DMS153 treated with DMSO at 0.1 percent for 48 hours (cell line): ENCODE measurements around the gene UNC13A.

ENCODE experiments used
- DNase-seq: peaks from one replicate; lab custom pipeline; 2025; ENCODE audit not compliant: unreplicated experiment; lab: John Stamatoyannopoulos, UW

Gene UNC13A

GRCh38 chr19:17626456-17627015 lies 61.6 kb downstream of the UNC13A start:
- DNase-seq, result no peak

GRCh38 chr19:17625980-17626379 lies 62.2 kb downstream of the UNC13A start:
- DNase-seq, result no peak

DNA sequence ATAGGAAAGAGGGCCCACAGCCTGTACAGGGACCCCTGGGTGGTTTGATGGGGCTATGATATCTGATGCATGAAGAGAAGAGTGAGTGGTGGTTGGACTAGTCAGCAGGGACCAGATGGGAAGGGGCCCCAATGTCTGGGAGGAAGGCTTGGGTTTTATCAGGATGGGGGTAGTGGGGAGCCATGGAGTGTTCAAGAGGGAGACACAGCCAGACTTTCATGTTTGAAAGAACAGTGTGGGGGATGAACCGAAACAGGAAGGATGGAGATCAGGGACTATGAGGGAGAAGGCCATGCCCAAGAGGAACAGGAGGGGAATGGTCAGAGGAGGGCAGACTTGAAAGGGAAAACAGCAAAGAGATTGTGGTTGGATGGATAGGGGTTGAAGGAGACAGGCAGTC lies 63.1 kb downstream of the UNC13A start:
- DNase-seq, result no peak

- no peak for DNase-seq
These were observed 63.7 kb downstream of the UNC13A start for GRCh38 chr19:17624314-17624991.

DNA sequence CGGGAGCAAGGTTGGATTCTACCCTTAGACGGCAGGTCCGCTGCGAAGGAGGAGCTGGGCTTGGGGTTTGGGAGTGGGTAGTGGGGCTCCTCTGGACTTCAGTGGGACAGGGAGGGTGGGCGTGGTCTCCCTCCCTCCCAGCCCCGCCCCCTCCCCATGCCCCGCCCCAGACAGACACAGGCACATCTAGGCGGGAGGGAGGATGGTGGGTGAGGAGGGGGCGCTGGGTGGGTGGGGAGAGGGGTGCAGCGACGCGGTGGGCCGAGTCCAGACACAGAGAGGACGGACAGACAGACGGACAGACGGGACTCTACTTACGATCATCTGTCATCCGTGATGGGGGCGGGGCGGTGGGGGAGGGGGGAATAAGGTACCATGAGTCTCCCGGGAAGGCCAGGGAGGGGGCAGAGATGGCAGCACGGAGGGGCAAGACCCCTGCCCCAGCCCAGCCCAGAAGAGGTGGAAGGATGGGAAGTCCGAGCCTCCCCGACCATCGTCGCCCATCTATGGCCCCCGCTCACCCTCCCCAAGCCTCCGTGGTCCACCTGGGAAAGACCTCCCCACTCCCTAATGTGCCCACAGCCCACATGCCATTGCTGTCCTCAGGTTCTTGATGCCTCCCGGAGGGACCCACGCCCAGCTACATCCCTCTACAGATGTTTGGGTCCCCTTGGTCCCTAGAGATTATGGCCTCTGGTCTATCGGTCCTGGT lies 64.8 kb downstream of the UNC13A start:
- DNase-seq, result no peak

DNA sequence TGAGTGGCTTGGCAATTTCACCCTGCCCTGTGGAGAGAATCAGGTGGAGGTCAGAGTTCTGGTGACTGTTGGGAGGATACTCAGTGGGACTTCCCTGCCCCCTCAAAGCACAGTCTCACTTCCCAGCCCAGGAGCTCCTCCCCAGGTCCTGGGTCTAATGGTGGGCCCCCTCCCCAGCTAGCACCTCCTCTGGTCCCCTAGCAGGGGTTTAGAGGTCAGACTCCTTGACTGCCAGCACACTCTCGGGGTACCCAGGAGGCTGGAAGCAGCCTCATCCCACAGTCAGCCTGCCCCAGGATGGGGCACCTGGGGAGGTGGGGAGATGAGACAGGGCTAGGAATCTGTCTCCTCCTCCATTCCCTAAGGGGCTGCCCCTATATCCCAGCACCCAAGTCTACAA lies 67.5 kb downstream of the UNC13A start:
- no peak for DNase-seq

GRCh38 chr19:17618936-17619335 lies 69.2 kb downstream of the UNC13A start:
- DNase-seq, result no peak

- DNase-seq, result no peak
These were observed 69.8 kb downstream of the UNC13A start for GRCh38 chr19:17618281-17618903.

GRCh38 chr19:17617807-17618192 lies 70.4 kb downstream of the UNC13A start:
- DNase-seq, result no peak

DNA sequence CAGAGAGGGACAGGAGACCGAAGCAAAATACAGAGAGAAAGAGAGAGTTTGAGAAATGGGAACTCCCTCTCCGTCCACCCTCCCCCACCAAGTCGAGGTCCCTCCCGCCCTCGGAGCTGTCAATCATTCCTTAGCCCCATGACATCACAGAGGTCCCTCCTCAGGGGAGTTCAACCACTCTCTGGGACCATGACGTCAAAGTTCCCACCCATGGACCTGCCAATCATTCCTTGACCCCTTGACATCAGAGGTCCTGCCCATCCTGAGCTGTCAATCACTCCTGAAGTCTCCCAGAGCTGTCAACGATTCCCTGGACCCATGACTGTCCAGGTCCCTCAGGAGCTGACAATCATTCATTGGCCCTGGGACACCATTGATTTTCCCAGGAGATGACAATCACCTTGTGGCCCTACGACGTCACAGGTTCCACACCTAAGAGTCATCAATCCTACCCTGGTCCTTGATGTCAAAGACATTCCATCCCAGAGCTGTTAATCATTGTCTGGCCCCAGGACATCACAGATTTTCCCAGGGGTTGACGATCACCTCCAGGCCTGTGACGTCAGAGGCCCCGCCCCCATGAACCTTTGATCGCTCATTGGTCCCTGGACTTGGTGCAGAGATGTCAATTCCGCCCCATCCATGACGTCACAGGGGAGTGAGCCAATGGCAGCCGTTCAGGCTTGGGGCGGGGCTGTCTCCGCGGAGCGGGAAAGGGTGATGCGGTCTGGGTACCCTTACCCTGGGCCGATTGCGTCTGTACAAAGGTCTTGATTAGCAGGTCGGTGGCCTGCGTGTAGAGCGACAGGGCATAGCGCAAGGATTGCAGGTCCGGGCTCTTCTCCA lies 71.0 kb downstream of the UNC13A start:
- DNase-seq, result no peak

GRCh38 chr19:17616686-17616960 lies 71.5 kb downstream of the UNC13A start:
- no peak for DNase-seq

GRCh38 chr19:17615889-17616685 lies 72.1 kb downstream of the UNC13A start:
- DNase-seq, result no peak

DNA sequence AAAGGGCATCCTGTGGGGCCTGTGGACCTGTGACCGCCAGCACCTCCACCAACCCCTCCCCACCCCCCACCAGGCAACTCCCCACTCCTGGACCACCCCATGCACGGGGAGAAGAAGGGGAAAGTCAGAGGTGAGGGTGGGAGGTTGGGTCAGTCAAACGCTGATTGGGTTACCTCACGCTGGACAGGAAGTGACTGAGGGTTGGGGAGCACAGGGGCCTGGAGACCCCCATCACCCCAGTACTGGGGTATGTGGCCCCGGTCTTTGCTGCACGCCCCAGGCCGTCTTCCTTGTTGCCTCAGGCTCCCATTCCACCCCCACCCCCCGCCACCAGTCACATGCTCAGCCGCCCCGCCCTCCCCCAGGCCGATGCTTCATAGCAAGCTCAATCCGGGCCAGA lies 73.7 kb downstream of the UNC13A start:
- no peak for DNase-seq

DNA sequence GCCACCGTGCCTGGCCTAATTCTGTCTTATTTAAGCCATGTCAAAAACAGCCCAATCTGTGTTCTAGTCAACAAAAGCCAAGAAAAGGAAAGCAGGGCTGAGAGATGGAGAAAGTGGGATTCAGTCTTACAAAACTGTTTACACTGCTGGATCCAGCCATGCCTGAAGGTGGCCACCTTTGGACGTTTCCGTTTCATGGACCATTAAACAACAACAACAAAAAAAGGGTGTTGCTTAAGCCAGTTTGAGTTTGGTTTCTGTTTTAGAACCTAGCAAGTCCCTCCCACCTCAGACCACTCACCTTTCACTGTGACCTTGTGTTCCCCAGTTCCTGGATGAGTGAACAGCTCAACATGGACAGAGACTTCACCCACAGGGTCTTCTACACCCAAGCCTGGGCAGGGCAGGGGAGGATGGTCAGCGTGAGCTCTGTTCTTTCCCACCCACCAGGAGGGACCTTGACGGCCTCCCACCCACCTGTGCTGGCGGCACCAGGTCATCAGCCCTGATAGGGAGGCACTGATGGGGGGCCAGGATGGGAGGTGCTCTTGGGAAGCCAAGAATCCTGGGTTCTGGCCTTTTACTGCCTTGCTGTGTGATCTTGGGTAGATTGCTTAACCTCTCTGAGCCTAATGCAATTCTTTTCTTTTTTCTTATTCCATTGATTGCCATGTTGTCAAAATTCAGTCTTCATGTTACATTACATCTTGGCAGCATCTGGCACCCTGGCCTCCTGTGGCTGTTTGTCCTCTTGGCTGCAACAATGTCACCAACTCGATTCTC lies 76.5 kb downstream of the UNC13A start:
- no peak for DNase-seq

- DNase-seq, result no peak
These were observed 77.8 kb downstream of the UNC13A start for GRCh38 chr19:17610384-17610783.

DNA sequence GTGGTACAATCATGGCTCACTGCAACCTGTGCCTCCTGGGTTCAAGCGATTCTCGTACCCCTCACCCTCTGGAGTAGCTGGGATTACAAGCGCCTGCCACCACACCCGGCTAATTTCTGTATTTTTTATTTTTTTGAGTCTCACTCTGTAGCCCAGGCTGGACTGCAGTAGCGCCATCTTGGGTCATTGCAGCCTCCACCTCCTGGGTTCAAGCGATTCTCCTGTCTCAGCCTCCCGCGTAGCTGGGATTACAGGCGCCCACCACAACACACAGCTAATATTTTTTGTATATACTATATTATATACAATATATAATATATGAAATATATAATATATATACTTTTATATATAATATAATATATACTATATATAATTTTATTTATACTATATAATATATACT lies 80.2 kb downstream of the UNC13A start:
- no peak for DNase-seq

DNA sequence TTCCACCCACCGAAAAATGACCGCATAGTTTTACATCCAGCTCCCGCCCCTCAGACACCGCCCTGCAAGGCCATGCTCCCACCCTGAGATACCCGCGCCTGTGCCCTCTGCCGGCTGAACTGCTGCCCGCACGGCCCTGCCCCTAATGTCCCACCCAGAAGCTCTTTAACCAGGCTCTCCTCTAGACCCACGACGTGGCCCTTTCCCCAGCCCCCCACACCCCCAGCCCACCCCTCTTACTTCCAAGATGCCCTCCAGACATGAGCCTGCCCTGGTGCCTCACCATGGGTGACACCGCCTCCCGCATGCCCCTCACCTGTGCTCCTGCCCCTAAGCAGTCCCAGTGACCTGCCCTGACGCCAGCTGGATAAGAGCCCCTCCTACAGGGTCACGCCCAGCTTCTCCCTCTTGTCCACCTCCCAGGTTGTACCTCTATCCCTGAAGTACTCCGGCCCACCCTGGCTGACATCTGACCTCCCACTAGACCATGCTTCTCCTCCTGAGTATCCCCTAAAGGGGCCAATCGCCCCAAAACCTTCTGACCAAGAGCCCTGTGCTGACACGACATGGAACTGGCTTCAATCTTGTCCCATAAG lies 81.5 kb downstream of the UNC13A start:
- no peak for DNase-seq

- DNase-seq, result peak; percentile 29
These were observed 82.2 kb downstream of the UNC13A start for GRCh38 chr19:17605761-17606589.

DNA sequence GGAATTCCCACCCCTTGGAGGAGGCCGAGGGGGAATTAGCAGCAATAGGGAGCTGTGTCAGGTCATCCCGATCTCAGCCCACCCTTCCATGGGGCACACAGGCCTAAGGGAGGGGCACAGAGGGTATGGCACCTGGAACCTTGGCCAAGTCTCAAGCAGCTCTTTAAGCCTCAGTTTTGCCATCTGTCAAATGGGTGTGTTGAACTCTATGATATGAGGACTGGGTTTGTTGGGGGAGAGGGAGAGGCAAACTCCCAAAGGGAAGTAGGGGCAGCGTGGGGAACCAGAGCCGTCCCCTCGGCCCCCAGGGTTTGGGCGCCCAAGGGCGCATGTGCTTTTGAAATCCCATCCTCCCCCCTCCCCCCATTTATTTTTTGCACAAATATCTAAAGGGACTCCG lies 83.0 kb downstream of the UNC13A start:
- no peak for DNase-seq
